ENCODE results near the gene ADM2.
A peak's percentile ranks its signal among the peaks of the same experiment; 100 is the strongest.

ADM2 gene

DNA sequence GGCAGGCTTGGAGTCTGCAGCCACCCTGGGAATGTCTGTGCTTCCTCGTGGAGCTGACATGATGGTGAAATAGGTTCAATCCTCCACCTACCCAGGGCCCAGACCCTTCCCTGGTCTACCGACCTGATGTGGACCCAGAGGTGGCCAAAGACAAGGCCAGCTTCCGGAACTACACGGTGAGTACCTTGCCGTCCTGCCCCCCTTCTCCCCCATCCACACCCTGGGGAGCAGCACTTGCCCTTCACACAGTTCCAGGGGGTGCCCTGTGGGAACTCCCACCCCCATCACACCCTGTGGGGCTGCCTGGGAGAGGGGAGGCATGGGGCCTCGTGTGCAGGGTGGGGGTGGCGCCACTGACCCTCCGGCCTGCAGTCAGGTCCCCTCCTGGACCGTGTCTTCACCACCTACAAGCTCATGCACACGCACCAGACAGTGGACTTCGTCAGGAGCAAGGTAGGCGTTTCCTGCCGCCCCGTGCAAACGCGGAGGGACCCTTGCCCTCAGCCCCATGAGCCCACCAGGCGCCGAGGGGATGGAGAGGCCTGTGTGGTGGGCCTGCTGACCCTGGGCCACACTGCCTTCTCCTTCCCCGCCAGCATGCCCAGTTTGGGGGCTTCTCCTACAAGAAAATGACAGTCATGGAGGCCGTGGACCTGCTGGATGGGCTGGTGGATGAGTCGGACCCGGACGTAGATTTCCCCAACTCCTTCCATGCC, 6.1 kb downstream of the ADM2 start:
- no peak for DNase-seq

DNA sequence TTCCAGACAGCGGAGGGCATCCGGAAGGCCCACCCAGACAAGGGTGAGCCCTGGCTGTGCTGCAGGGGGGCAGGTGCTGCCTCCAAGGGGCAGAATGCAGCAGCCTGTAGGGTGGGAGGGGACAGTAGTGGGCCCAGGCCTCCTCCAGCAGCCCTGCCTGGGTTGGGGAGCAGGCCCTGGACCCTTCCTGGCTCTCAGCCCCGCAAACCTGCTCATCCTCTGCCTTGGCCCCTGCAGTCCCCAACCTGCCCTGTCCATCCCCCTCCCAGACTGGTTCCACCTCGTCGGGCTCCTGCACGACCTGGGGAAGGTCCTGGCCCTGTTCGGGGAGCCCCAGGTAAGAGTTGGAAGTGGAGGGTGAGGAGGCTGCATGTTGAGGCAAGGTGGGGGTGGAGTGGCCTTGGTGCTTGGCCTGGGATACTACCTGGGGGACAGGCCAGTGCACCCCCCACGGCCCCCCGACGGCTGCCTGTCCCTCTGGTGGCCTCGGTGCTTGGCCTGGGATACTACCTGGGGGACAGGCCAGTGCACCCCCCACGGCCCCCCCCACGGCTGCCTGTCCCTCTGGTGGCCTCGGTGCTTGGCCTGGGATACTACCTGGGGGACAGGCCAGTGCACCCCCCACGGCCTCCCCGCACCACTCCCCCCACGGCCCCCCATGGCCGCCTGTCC, 6.8 kb downstream of the ADM2 start:
- no peak for DNase-seq

DNA sequence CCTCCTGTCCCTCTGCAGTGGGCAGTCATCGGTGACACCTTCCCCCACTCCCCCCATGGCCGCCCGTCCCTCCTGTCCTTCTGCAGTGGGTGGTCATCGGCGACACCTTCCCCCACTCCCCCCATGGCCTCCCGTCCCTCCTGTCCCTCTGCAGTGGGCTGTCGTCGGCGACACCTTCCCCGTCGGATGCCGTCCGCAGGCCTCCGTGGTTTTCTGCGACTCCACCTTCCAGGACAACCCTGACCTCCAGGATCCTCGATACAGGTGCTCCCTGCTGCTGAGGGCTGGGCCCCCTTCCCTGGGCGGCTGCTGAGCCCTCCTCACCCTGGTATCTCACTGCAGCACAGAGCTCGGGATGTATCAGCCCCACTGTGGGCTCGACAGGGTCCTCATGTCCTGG, 7.5 kb downstream of the ADM2 start:
- no peak for DNase-seq

DNA sequence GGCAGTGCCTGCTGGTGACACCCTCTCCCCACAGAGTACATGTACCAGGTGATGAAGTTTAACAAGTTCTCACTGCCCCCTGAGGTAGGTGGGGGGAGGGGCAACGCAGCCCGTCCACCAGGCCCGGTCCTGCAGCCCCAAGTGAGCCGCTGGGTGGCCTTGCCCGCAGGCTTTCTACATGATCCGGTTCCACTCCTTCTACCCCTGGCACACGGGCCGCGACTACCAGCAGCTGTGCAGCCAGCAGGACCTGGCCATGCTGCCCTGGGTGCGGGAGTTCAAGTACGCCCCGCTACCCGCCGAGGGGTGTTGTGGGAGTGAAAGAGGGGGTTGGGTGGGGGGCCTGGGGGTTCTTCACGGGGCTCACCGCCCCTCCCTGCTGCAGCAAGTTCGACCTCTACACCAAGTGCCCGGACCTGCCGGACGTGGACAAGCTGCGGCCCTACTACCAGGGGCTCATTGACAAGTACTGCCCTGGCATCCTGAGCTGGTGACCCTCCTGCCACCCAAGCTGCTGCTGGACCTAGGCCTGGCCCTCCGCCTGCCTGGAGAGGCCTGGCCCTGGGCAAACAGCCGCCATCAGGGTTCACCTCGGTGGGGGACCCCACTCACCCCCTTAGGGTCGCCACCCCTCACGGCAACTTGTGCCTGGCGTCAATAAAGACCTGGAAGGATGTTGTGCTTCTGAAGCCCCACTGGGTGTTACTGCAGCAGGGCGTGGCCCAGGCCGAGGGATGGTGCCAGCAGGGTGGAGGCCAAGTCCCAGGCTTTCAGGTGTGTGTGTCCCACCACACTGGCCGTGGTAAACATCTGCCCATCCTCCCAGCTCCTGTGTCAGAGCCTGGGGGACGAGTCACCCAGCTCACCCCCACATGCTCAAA, 8.3 kb downstream of the ADM2 start:
- no peak for DNase-seq

DNA sequence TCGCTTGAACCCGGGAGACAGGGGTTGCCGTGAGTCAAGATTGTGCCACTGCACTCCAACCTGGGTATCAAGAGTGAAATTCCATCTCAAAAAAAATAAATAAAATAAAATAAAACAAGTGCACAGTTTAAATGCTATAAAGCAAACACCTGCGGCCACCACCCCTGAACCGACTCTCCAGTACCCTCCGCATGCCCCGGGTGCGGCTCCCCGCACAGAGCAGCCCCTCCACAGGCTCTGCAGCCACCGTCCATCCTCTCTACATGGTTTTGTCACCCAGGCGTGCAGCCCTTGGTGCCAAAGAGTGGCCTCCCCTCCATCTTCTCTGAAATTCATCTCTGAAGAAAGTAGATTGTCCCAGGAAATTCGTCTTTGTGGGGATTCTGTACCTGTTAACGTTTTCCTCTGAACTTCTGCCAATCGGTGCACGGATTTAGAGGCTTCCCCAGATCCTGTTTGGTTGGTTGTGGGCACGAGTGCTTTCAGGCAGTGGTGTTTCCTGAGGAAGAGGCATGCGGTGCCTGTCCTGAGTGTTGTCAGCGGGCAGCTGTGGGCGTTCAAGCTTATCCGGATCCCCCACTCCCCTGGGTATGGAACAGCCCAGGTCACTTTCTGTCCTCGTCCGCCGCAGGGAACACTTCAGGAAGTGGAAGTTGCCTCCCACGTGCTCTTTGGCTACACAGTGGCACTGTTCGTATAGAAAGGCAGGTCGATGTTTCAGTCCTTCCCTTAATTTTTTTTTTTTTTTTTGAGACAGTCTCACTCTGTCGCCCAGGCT, 9.4 kb downstream of the ADM2 start:
- DNase-seq: peak; percentile 66

DNA sequence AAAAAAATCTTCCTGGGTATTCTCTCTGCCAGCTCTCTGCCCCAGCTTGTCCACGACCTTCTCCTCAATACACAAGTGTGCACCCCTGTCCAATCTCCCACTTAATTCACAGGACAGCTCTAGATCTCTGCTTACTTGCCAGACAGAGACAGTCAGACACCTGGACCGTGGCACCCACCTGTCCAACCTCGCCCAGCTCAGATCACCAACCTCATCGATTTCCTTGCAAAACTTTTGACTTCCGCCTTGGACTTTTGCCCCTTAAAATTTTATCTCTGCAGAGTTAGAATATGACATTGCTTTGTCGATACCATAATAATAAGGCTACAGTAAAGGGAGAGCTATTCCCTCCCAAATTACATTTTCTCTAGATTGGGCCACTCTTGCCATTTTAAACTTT, 15.8 kb downstream of the ADM2 start:
- no peak for DNase-seq

DNA sequence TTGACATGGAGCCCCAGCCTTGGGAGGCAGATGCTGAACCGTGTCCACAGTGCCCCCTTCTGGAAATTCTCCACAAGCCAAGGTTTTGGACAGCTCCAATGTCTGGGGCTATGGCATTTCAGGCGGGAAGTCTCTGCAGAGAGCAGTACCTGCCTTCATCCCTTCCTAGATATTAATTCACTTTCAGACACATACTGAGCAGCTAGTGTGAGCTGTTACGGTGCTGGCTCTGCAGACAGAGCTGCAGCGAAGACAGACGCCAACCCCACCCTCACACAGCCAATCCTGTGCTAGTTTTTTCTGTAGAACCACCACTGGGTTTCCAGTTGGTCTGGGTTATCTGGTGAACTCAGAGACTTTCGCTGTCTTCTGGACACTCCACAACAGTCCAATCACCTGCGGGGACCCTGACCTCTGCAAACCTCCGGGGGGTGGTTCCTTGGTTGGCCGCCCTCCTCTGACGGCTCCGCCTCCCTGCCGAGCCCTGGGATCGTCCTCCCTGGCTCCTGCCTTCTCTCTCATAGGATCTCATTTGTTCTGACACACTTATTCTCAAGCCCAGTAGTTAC, 17.1 kb downstream of the ADM2 start:
- DNase-seq: peak; percentile 52

DNA sequence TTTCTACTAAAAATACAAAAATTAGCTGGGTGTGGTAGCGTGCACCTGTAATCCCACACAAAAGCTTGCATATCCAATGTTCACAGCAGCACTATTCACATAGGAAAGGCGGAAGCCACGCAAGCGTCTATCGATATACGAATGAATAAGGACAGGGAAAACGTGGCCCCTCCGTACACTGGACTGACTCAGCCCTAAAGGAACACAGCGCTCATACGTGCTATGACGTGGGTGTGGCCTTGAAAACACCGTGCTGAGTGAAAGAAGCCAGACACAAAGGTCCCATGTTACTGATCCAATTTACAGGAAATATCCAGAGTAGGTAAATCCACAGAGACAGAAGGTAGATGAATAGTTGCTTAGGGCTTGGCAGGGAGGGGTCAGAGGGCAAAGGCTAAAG, 19.1 kb downstream of the ADM2 start:
- DNase-seq: no peak

DNA sequence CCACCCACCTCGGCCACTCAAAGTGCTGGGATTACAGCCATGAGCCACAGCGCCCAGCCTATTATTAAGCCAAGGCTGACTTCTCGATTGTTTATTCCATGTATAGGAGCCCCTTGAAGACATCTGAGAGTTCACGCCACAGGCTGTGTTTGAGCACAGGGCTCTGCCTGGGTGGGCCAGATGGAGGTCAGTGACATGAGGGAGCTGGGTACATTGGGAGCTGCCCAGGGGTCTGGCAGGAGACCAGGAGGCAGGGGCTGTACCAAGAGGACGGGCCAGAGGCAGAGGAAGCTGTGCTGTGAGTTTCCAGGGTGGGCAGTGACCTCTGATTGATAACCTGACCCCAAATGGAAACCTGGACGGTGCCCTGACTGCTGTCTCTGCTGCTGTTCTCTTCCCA, 20.8 kb downstream of the ADM2 start:
- DNase-seq: no peak

DNA sequence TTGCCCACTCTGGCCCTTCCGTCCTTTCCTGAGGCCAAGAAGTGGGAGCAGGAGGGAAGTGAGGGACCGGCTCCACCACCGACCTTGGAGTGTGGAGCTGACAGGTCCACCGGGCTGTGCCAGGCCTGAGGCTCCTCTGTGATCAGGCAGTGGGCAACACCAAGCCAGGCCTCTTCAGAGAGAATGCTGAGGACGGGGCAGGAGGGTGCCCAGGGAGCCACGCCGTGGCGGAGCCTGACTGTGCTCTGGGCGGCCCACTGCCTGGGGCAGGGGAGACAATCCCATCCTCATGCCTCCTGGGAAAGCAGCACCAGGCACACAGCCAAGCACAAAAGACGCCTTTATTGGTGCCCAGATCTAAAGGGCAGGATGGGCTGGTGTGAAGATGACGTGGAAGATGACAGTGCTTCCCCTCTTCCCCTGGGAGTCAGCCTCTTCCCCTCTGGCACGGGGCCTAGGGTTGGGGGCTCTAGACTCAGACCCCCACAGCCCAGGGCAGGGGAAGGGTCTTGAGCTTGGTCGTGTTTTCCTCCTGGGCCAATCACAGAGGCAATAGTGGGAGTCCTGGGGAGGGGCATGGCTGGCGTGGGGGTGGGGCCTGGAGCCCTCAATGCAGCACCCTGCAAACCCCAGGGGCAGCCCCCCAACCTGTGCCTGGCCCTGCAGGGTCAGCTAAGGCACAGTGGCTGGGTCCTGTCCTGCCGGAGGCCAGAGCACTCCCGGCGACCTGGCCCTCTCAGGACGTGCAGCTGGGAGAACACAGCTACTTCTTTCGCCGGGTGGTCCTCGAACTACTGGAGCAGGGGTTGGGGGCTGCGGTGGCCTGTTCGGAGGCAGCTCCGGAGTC, 21.5 kb downstream of the ADM2 start:
- no peak for DNase-seq

DNA sequence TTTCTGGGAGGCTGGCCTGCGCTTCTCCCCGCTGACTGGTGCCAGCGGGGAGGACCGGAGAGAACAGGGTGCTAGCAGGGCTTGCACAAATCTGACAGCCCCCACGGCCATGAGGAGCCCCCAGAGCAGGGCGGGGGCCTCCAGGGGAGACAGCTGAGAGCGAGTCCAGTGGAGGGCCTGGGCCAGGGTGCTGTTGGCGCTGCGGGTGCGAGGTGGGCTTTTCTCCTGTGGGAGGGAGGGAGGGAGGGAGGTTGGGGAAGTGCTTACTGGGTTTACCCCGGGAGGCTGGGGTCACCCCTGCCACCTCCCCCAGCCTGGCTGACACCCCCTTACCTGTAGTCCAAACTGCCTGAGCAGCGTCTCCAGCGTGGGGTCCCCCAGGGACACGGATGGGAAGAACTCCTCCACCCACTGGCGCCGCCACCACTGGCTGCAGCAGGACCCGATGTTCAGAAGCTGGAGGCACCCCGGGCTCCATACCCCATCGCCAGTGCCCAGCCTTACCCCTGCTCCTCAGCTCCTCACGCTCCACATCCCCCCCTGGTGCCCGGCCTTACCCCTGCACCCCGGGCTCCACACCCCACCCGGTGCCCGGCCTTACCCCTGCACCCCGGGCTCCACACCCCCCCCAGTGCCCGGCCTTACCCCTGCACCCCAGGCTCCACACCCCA, 22.3 kb downstream of the ADM2 start:
- no peak for DNase-seq

DNA sequence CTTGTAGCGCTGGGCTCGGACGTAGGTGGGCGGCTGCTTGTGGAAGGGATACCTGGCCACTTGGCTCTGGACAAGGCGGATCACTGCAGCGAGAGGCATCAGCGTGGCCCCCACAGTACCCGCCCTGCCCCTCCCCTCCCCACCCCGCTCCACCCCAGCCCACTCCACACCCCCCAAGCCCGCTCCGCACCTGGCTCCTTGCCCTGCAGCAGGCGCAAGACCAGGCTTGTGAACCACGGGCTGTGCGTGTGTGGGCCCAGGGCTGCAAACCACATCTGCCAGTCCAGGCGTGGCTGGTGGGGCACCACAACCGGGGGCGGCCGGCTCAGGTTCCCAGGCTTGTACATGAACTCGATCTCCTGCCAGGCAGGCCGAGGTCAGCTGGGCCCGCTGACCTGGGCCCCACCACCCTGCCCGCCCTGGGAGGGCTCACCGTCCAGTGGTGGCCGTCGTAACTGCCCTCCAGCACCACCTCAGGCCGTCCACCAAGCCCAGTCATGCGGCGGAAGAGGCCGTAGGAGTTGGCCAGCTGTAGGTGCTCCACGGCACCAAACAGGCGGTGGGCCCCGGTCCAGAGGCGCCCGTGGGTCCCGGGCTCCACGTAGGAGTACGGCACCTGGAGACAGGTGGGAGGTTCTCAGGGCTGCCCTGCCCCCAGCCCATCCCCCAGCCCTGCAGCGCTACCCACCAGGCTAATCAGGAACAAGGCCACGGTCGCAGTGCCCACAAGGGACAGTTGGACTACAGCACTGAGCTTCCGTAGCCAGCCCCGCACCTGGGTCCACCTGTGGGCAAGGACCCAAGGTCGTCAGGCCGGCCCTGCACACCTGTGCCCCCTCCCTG, 23.2 kb downstream of the ADM2 start:
- no peak for DNase-seq

DNA sequence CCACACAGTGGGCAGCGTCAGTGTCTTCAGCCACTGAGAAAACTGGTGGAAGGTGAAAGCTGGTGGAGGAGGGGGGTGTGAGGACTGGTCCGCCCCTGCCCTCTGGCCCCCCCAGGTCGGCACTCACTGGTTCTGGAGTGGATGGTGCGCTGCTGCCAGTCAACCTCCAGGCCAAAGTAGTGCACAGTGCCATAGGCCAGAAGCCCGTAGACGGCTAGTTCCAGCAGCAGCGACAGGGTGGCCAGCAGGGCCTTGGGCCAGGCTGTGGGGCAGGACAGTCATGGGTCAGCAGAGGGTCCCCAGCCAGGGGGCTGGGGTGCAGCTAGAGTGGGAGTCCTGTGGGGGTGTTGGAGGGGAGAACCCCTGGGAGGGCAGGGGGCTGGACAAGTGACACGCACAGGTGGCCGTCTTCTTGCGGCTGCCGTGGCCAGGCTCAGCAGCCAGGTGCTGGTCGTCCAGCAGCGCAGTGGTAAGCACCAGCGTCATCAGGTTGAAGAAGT, 24.0 kb downstream of the ADM2 start:
- no peak for DNase-seq

DNA sequence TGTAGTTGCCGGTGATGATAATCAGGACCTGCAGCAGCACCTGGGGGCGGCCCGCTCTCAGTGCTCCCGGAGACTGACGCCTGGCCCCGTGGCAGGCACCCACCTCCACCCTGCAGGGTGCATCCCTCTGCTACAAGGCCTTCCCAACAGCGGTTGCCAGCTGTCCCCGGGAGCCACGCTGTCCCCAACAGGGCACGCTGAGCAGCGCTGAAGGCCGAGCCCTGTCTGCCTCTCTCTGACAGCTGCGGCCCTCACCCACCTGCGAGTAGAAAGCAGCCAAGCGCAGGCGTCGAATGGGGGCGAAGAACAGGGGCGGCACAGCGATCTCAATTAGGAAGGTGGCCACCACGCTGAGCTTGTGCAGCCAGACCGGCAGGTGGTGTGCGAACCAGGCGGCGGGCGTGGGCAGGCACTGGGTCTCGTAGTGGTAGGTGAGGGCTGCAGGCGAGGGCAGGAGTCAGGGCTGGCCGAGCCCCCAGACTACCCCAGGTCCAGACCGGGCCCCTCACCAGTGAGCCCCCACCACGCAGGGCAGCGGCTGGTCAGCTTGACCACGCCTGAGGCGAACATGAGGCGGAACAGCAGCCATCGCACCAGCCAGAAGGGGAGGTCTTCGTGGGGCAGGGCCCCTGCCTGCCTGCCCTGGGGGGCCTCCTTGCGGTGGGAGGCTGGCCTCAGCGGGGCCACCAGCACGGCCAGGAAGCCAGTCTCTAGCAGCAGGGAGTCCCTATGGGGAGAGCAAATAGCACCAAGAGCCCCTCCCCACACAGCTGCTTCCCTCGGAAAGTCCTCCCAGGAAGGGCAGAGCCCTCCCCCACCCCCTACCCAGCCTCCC, 24.6 kb downstream of the ADM2 start:
- no peak for DNase-seq

DNA sequence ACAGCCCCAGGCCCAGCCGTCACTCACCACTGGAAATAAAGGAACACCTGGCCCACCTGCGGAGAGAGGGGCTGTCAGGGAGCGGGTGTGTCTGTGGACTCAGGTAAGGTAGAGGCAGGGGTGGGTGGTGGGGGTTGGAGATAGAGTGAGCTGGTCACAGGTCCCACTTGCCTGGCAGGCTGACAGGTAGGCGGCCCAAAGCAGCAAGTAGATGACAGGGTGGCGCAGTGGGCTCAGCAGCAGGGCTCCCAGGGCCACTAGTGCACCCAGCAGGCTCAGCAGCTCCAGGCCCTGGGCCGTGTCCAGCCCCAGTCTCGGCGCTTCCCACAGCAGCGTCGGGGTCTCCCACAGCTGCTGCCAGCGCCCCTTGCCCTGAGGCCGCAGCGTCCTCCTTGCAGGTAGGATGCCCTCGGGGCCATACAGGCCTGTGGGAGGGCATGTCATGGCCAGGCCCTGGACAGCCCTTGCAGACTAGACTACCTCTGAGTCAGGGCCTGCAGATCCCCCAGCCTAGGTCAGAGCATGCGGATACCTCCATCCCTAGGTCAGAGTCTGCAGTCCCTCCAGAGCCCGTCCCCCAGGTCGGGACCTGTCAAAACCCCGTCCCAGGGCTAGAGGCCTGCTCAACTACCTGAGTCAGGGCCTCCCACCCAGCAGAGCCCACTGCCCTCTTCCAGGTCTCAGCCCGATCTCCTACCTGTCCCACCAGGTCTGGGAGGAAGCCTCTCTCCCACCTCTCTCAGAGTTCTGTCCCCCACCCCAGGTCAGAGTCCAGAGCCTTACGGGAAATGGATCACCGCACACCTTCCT, 25.5 kb downstream of the ADM2 start:
- DNase-seq: no peak

DNA sequence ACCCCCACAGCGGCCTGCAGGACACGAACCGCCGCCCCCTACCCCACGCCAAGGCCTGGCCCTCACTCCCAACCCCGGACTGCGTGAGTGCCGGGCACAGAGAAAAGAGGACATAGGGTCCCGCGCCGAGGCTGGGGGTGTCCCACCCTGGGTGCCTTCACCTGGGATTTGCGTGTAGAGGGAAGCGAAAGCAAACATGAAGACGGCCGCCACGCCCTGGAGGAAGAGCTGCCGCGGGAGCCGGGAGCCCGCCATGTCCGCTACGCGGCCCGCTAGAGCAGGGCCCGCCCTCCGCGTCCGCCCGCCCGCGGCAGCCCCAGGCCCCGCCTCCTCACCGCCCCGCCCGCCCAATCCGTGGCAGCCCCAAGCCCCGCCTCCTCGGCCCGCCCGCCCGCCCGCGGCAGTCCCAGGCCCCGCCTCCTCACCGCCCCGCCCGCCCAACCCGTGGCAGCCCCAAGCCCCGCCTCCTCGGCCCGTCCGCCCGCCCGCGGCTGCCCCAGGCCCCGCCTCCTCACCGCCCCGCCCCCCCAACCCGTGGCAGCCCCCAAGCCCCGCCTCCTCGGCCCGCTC, 26.2 kb downstream of the ADM2 start, which contains the start of gene LMF2:
Gene LMF2, minus strand, starts transcription at position 282 of the 570 bp plus-strand sequence. Its CDS starts 27 bp downstream, at position 255.
- DNase-seq: no peak
